Body of pancreas (tissue), 4 donors: ENCODE measurements around the gene NEDD4L. TPM values are rescaled to one million over a fixed set of nuclear protein-coding genes. Genes with fewer than 3 reads are reported as not detected.

Experiments used
- ATAC-seq: fragments of 150-250 bp; one replicate; pipeline ENCODE4 v1.9.1; 2016
- DNase-seq, 4 donors: peaks; one replicate each; pipeline ENCODE4 v3.0.0-alpha.2; 2019
- H3K27ac ChIP-seq, 4 donors: fragments of 200-600 bp; sonication (generic); 1 replicate in 3 of 4; 2 replicates in 1 of 4; pipeline versions ENCODE4 v1.5.1 to v1.6.1; 2016 to 2019; ENCODE audit warnings: mild to moderate bottlenecking in 1 of 4, mixed read lengths in 1 of 4, moderate library complexity in 1 of 4
- H3K27me3 ChIP-seq, 2 donors: fragments of 200-600 bp; sonication (generic); one replicate each; pipeline ENCODE4 v1.6.0; 2016; ENCODE audit warnings: mild to moderate bottlenecking in 1 of 2
- H3K36me3 ChIP-seq, 2 donors: fragments of 200-600 bp; sonication (generic); replicated peaks in 1 of 2; 2 replicates each; pipeline ENCODE4 v1.5.1; 2016; ENCODE audit warnings: low read depth in 2 of 2; ENCODE audit not compliant: insufficient read depth in 1 of 2
- H3K4me1 ChIP-seq: fragments of 200-600 bp; sonication (generic); one replicate; pipeline ENCODE4 v1.6.0; 2016
- H3K4me3 ChIP-seq, 2 donors: fragments of 200-600 bp; sonication (generic); 1 replicate in 1 of 2; 2 replicates in 1 of 2; pipeline ENCODE4 v1.5.1; 2016 to 2019
- H3K9me3 ChIP-seq, 3 donors: fragments of 200-600 bp; sonication (generic); 1 replicate in 2 of 3; 2 replicates in 1 of 3; pipeline ENCODE4 v1.5.1; 2016
- CTCF ChIP-seq, 7 experiments: fragments of 450-650 bp in 4 of 7; fragments of 200-600 bp in 3 of 7; sonication (generic) in 3 of 7; IDR thresholded peaks; one replicate each; pipeline ENCODE4 v1.5.1; 2016 to 2019; ENCODE audit warnings: antibody characterized with exemption in 7 of 7
- POLR2A ChIP-seq, 3 donors: fragments of 450-650 bp; IDR thresholded peaks; one replicate each; pipeline ENCODE4 v1.6.1; 2016; ENCODE audit warnings: antibody characterized with exemption in 3 of 3, mild to moderate bottlenecking in 2 of 3
- WGBS, 2 donors: methylation state at CpG; one replicate each; pipeline ENCODE4 v1.1.5; 2017; 5-methylcytosine and 5-hydroxymethylcytosine counted together
- intact Hi-C: fragments of 100-400 bp; cut with DNase I; formaldehyde crosslinking; loops from one replicate; pipeline ENCODE4 v1.15.1; 2023
- total RNA-seq, 2 donors: library from RNA; depleted of rRNA; stranded (reverse); fragments of >200 nt; gene quantifications; one replicate each; pipeline ENCODE4 v1.1.0, GENCODE V29; 2016

Gene NEDD4L
- total RNA-seq, 2 donors from 2014 or later, result 105 to 108 TPM

- peaks cover 31% of the 10 kb centered on the region for H3K4me1 ChIP-seq
- H3K36me3 ChIP-seq, result no peaks in the 10 kb centered on the region
- no peak overlapping the region for H3K27ac ChIP-seq
- H3K9me3 ChIP-seq, result no peaks in the 10 kb centered on the region
- intact Hi-C loops, result no loop called here
- ATAC-seq (no peak), DNase-seq (peak in 1 of 4 donors; percentile 19)
- WGBS, 2 donors, result 80% methylated on average over 11 of the region's 11 CpGs
- no peaks in the 10 kb centered on the region for H3K27me3 ChIP-seq
- H3K4me3 ChIP-seq, result no peak overlapping the region
- no peak for TF ChIP-seq CTCF (IDR thresholded peaks at IDR 0.05)
- no peak for TF ChIP-seq POLR2A (IDR thresholded peaks at IDR 0.05)
Measured at GRCh38 chr18:58078889-58079573, 35.0 kb downstream of the NEDD4L start.

- 82 to 95% methylated on average over 3 of the region's 3 CpGs for WGBS, 2 donors
- intact Hi-C loops, result no loop called here
- TF ChIP-seq CTCF (IDR thresholded peaks at IDR 0.05), result no peak
- TF ChIP-seq POLR2A (IDR thresholded peaks at IDR 0.05), result no peak
- Histone ChIP-seq H3K4me3 (no peak overlapping the region), H3K9me3 (no peaks in the 10 kb centered on the region), H3K36me3 (no peaks in the 10 kb centered on the region), H3K4me1 (peaks cover 43% of the 10 kb centered on the region), H3K27ac (no peak overlapping the region), H3K27me3 (no peaks in the 10 kb centered on the region)
- ATAC-seq (no peak), DNase-seq (no peak)
Measured at GRCh38 chr18:58080451-58080850, 36.4 kb downstream of the NEDD4L start.

- 13 to 15% methylated on average over 5 to 6 of the region's 6 CpGs for WGBS, 2 donors
- DNase-seq (peak; percentile 94 to 97 (median 96)), ATAC-seq (peak; percentile 80)
- H3K4me3 ChIP-seq, result no peak overlapping the region
- H3K27me3 ChIP-seq, result no peaks in the 10 kb centered on the region
- intact Hi-C loops, result no loop called here
- no peaks in the 10 kb centered on the region for H3K36me3 ChIP-seq
- peaks cover 78% of the 10 kb centered on the region for H3K4me1 ChIP-seq
- TF ChIP-seq CTCF (IDR thresholded peaks at IDR 0.05) (peak in 4 of 7 experiments; percentile 42 to 53 (median 47)), POLR2A (IDR thresholded peaks at IDR 0.05) (peak in 2 of 3 donors; percentile 33 to 39)
- H3K9me3 ChIP-seq, result no peaks in the 10 kb centered on the region
- peak overlapping the region; percentile 86 to 96 (median 94) for H3K27ac ChIP-seq
Measured at GRCh38 chr18:58087928-58088690, 44.1 kb downstream of the NEDD4L start.

GRCh38 chr18:58088691-58089065 is 44.7 kb downstream of the NEDD4L start:
- 15 to 21% methylated on average over 4 of the region's 4 CpGs for WGBS, 2 donors
- Histone ChIP-seq H3K36me3 (no peaks in the 10 kb centered on the region), H3K27ac (peak overlapping the region; percentile 86 to 96 (median 94)), H3K27me3 (no peaks in the 10 kb centered on the region), H3K4me1 (peaks cover 84% of the 10 kb centered on the region), H3K4me3 (no peak overlapping the region), H3K9me3 (no peaks in the 10 kb centered on the region)
- ATAC-seq, result peak; percentile 84
- intact Hi-C loops, result no loop called here
- DNase-seq, result peak; percentile 73 to 89 (median 82)
- no peak for TF ChIP-seq CTCF (IDR thresholded peaks at IDR 0.05)
- peak in 2 of 3 donors; percentile 53 to 56 for TF ChIP-seq POLR2A (IDR thresholded peaks at IDR 0.05)
